AG04449 (cell line): ENCODE data around the gene LMF2.

Source experiments
- CTCF ChIA-PET: fragments of 350-600 bp; formaldehyde crosslinking; extraction: SDS; loops from one replicate; lab custom pipeline; 2021; ENCODE audit warnings: antibody characterized with exemption; lab: Yijun Ruan, JAX
- POLR2A ChIA-PET: fragments of 400-600, 350-600 bp; formaldehyde crosslinking; extraction: SDS; loops from one replicate; lab custom pipeline; 2020; ENCODE audit warnings: antibody characterized with exemption, inconsistent platforms; lab: Yijun Ruan, JAX
- DNase-seq: peaks from one replicate; pipeline ENCODE4 v3.0.0-alpha.2; 2010; ENCODE audit warnings: low read depth, low spot score
- H3K4me3 ChIP-seq: 2 replicates; pipeline ENCODE4 v1.5.1; 2011; ENCODE audit warnings: low read depth, mild to moderate bottlenecking, control low read depth, low read length
- CTCF ChIP-seq: IDR thresholded peaks from one replicate; pipeline ENCODE4 v1.5.1; 2011; ENCODE audit warnings: mild to moderate bottlenecking, moderate library complexity, low read length, control low read depth, inconsistent platforms; ENCODE audit not compliant: insufficient read depth; ENCODE audit errors: missing control alignments

Gene LMF2

GRCh38 chr22:50483556-50483955 is 23.9 kb downstream of the LMF2 start:
- POLR2A ChIA-PET = no interaction called here

GRCh38 chr22:50483106-50483505 is 24.4 kb downstream of the LMF2 start:
- ChIA-PET CTCF (interaction anchor here (1.0 to 1.2 kb wide), 2 partner anchors 22 to 142 kb away, joined by 3 read pairs; no protein-coding TSS in a partner anchor), POLR2A (no interaction called here)
- peak overlapping the region; percentile 70 for H3K4me3 ChIP-seq
- TF ChIP-seq CTCF = no peak
- no peak for DNase-seq

More at GRCh38 chr22:50483556-50483955, 23.9 kb downstream of the LMF2 start:
- no peak overlapping the region for H3K4me3 ChIP-seq
- CTCF ChIA-PET = interaction anchor here (1.0 to 1.2 kb wide), 2 partner anchors 22 to 142 kb away, joined by 3 read pairs; no protein-coding TSS in a partner anchor
- TF ChIP-seq CTCF = no peak
- DNase-seq = no peak

- CTCF ChIA-PET = interaction anchor here (0.8 to 1.2 kb wide), 3 partner anchors 12 to 141 kb away, joined by 3 to 4 read pairs (median 3); no protein-coding TSS in a partner anchor
- DNase-seq = no peak
- no peak for TF ChIP-seq CTCF
- H3K4me3 ChIP-seq = peak overlapping the region; percentile 70
- POLR2A ChIA-PET = no interaction called here
These were observed 25.1 kb downstream of the LMF2 start for GRCh38 chr22:50482107-50483074.

GRCh38 chr22:50481440-50482106 is 25.9 kb downstream of the LMF2 start, which contains the start of gene ADM2:
Gene ADM2, plus strand, starts transcription at chr22:50481543. Its CDS starts 305 bp downstream, at chr22:50481848.
- ChIA-PET CTCF (interaction anchor here (1.2 kb wide), 1 partner anchor 13 kb away, joined by 4 read pairs; no protein-coding TSS in a partner anchor), POLR2A (no interaction called here)
- no peak for TF ChIP-seq CTCF
- no peak for DNase-seq
- H3K4me3 ChIP-seq = peak within 1 kb of the TSS; percentile 70

- TF ChIP-seq CTCF = no peak
- peak overlapping the region; percentile 70 for H3K4me3 ChIP-seq
- no peak for DNase-seq
- POLR2A ChIA-PET = no interaction called here
- CTCF ChIA-PET = interaction anchor here (1.2 to 2.1 kb wide), 2 partner anchors 13 to 16 kb away, joined by 4 to 9 read pairs; no protein-coding TSS in a partner anchor
These were observed 26.5 kb downstream of the LMF2 start for GRCh38 chr22:50481045-50481439.
